NCI-H2196 (cell line): ENCODE results near the gene RNU1-2.
"Not testable (repeated sequence)": the region's sequence is repeated elsewhere in the genome, so short reads cannot be mapped to it uniquely, and the experiment has no call there.

Experiments used
- DNase-seq: peaks from one replicate; lab custom pipeline; 2025; ENCODE audit not compliant: unreplicated experiment; lab: John Stamatoyannopoulos, UW

Gene RNU1-2

GRCh38 chr1:16895598-16896315 lies at the start of gene RNU1-2:
Gene RNU1-2, plus strand, starts transcription at chr1:16895980.
- peak; percentile 78 for DNase-seq

GRCh38 chr1:16856201-16856600 lies 39.6 kb upstream of the RNU1-2 start:
- not testable (repeated sequence) for DNase-seq

GRCh38 chr1:16859167-16860041 lies 36.4 kb upstream of the RNU1-2 start:
- DNase-seq: not testable (repeated sequence)

- not testable (repeated sequence) for DNase-seq
Observed at GRCh38 chr1:16860048-16860447, 35.7 kb upstream of the RNU1-2 start.

- not testable (repeated sequence) for DNase-seq
Observed at GRCh38 chr1:16861832-16862245, 33.9 kb upstream of the RNU1-2 start.

- not testable (repeated sequence) for DNase-seq
Observed at GRCh38 chr1:16862415-16862814, 33.4 kb upstream of the RNU1-2 start.

GRCh38 chr1:16863024-16863423 lies 32.8 kb upstream of the RNU1-2 start:
- DNase-seq: not testable (repeated sequence)

GRCh38 chr1:16866926-16867707 lies 28.7 kb upstream of the RNU1-2 start:
- DNase-seq: not testable (repeated sequence)

- not testable (repeated sequence) for DNase-seq
Observed at GRCh38 chr1:16868787-16869186, 27.0 kb upstream of the RNU1-2 start.

GRCh38 chr1:16869996-16870395 lies 25.8 kb upstream of the RNU1-2 start:
- not testable (repeated sequence) for DNase-seq

- DNase-seq: not testable (repeated sequence)
Observed at GRCh38 chr1:16871171-16871570, 24.6 kb upstream of the RNU1-2 start.

- DNase-seq: not testable (repeated sequence)
Observed at GRCh38 chr1:16872152-16873075, 23.4 kb upstream of the RNU1-2 start.

GRCh38 chr1:16873076-16873879 lies 22.5 kb upstream of the RNU1-2 start:
- not testable (repeated sequence) for DNase-seq

GRCh38 chr1:16874968-16875765 lies 20.6 kb upstream of the RNU1-2 start:
- not testable (repeated sequence) for DNase-seq

GRCh38 chr1:16881742-16882141 lies 14.0 kb upstream of the RNU1-2 start:
- DNase-seq: not testable (repeated sequence)

GRCh38 chr1:16882986-16883385 lies 12.8 kb upstream of the RNU1-2 start:
- no peak for DNase-seq

GRCh38 chr1:16884487-16884886 lies 11.3 kb upstream of the RNU1-2 start:
- DNase-seq: not testable (repeated sequence)

- DNase-seq: no peak
Observed at GRCh38 chr1:16886860-16887605, 8.7 kb upstream of the RNU1-2 start.
